Activated CD8-positive, alpha-beta T cell treated with anti-CD3 and anti-CD28 coated beads for 36 hours (primary cell): ENCODE results near the gene ACTRT2. TPM values are rescaled to one million over a fixed set of nuclear protein-coding genes. Genes with fewer than 3 reads are reported as not detected.

Experiments
- ATAC-seq: fragments of 200-7000 bp; cut with Tn5 transposase; one replicate; pipeline ENCODE4 v1.10.0; 2021; ENCODE audit warnings: mild to moderate bottlenecking, moderate library complexity
- CTCF ChIA-PET: fragments of 350-600 bp; sonication (Branson Sonifier 250); formaldehyde crosslinking; loops from one replicate; lab custom pipeline; 2021; ENCODE audit warnings: antibody characterized with exemption; lab: Charles Lee
- POLR2A ChIA-PET: fragments of 350-600 bp; sonication (Branson Sonifier 250); formaldehyde crosslinking; loops from one replicate; lab custom pipeline; 2021; ENCODE audit warnings: antibody characterized with exemption; lab: Charles Lee
- DNase-seq: peaks from one replicate; pipeline ENCODE4 v3.0.0-alpha.2; 2020
- H3K27ac Mint-ChIP-seq: one replicate; pipeline ENCODE4 v1.8.0; 2021; ENCODE audit warnings: mild to moderate bottlenecking, mixed read lengths
- H3K27me3 Mint-ChIP-seq: one replicate; pipeline ENCODE4 v1.8.0; 2021; ENCODE audit warnings: mixed read lengths
- H3K36me3 Mint-ChIP-seq: one replicate; pipeline ENCODE4 v1.8.0; 2021; ENCODE audit warnings: low read depth, mixed read lengths
- H3K4me1 Mint-ChIP-seq: one replicate; pipeline ENCODE4 v1.8.0; 2021; ENCODE audit warnings: low read depth, mixed read lengths
- H3K4me3 Mint-ChIP-seq: one replicate; pipeline ENCODE4 v1.8.0; 2021; ENCODE audit warnings: mild to moderate bottlenecking, moderate library complexity, mixed read lengths
- H3K9me3 Mint-ChIP-seq: one replicate; pipeline ENCODE4 v1.8.0; 2021; ENCODE audit warnings: mixed read lengths
- intact Hi-C: fragments of 100-400 bp; cut with micrococcal nuclease; formaldehyde crosslinking; loops from one replicate; pipeline ENCODE4 v1.10.0; 2022
- total RNA-seq, 2 experiments: library from RNA; stranded (reverse); gene quantifications; one replicate each; pipeline ENCODE4 v1.2.3, GENCODE V29; 2021
- TF ChIP-seq, protein P1 (sequence below): fragments of 200-600 bp; IDR thresholded peaks from one replicate; pipeline ENCODE4 v1.8.0; 2022; ENCODE audit warnings: antibody characterized with exemption, mild to moderate bottlenecking

ACTRT2 gene
- total RNA-seq, 2 experiments from 2014 or later, result not detected

DNA sequence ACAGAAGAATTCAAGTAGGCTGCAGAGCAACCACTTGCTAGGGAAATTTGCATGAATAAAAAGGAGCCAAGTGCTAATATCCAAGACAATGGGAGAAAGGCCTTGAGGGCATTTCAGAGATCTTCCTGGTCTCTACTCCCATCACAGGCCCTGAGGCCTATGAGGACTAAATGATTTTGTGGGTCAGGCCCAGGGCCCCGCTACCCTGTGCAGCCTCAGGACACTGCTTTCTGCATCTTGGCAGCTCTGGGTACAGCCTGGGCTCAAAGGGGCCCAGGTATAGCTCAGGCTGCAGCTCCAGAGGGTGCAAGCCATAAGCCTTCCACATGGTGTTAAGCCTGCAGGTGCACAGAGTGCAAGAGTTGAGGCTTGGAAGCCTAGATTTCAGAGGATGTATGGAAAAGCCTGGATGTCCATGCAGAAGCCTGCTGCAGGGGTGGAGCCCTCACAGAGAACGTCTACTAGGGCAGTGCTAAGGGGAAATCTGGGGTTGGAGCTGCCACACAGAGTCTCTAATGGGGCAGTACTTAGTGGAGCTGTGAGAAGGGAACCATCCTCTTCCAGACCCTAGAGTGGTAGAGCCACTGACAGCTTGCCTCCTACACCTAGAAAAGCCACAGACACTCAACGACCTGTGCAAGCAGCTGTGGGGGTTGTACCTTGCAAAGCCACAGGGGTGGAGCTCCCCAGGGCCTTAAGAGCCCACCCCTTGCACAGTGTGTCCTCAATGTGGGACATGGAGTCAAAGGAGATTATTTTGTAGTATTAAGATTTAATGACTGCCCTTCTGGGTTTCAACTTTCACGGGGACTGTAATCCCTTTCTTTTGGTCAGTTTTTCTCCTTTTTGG is 13.7 kb upstream of the ACTRT2 start:
- intact Hi-C loops, result no loop called here
- H3K27me3 Mint-ChIP-seq, result peaks cover 7% of the 10 kb centered on the region
- H3K9me3 Mint-ChIP-seq, result peaks cover 10% of the 10 kb centered on the region
- H3K4me1 Mint-ChIP-seq, result no peaks in the 10 kb centered on the region
- no peaks in the 10 kb centered on the region for H3K36me3 Mint-ChIP-seq
- ChIA-PET POLR2A (no interaction called here), CTCF (no interaction called here)
- H3K27ac Mint-ChIP-seq, result no peak overlapping the region
- ATAC-seq (no peak), DNase-seq (no peak)
- H3K4me3 Mint-ChIP-seq, result no peak overlapping the region
- TF ChIP-seq, protein P1, sequence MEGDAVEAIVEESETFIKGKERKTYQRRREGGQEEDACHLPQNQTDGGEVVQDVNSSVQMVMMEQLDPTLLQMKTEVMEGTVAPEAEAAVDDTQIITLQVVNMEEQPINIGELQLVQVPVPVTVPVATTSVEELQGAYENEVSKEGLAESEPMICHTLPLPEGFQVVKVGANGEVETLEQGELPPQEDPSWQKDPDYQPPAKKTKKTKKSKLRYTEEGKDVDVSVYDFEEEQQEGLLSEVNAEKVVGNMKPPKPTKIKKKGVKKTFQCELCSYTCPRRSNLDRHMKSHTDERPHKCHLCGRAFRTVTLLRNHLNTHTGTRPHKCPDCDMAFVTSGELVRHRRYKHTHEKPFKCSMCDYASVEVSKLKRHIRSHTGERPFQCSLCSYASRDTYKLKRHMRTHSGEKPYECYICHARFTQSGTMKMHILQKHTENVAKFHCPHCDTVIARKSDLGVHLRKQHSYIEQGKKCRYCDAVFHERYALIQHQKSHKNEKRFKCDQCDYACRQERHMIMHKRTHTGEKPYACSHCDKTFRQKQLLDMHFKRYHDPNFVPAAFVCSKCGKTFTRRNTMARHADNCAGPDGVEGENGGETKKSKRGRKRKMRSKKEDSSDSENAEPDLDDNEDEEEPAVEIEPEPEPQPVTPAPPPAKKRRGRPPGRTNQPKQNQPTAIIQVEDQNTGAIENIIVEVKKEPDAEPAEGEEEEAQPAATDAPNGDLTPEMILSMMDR, result no peak

DNA sequence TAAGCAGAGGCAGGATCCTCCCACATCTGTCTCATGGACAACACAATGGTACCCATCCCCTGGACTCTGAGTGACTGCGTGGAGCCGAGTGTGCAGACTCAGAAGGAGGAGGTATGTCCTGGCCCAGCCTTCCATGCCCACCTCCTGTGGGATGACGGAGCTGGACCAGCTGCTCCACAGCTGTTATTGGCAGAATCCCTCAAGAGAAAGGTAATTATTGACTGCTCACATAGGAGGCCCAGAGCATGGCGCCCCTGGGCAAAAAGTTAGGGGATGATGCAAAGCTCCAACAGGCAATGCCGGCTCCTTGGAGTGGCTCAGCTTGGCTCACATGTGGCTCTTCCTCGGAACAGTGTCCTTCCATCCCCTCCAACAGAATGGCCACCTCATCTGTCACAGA is 12.2 kb upstream of the ACTRT2 start:
- TF ChIP-seq, protein P1, result no peak
- ATAC-seq, result no peak
- DNase-seq, result no peak

DNA sequence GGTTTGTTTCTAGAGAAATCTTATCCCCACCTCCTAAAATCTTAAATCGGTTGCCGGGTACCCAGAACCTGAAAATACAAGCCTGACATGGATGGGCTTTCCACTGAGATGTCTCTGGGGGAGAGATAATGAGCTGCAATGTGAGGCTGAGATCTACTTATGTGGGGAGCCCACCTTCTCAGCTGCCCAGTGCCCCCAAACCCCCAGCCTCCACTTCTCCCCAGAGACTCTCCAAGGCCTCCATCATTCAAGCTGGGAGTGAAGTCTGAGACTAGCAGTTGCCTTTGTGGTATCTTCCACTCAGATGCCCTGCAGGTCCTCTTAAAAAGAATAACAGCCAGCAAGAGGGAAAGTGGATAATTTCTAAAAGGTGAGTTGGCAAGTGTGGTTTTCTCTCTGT is 11.7 kb upstream of the ACTRT2 start:
- no peak for ATAC-seq
- H3K27ac Mint-ChIP-seq, result no peak overlapping the region
- ChIA-PET POLR2A (no interaction called here), CTCF (no interaction called here)
- H3K4me1 Mint-ChIP-seq, result peaks cover 2% of the 10 kb centered on the region
- intact Hi-C loops, result no loop called here
- peaks cover 10% of the 10 kb centered on the region for H3K9me3 Mint-ChIP-seq
- H3K36me3 Mint-ChIP-seq, result no peaks in the 10 kb centered on the region
- TF ChIP-seq, protein P1, result no peak
- peaks cover 10% of the 10 kb centered on the region for H3K27me3 Mint-ChIP-seq
- H3K4me3 Mint-ChIP-seq, result no peak overlapping the region
- DNase-seq, result no peak

More for the DNA sequence above, 12.2 kb upstream of the ACTRT2 start:
- no peaks in the 10 kb centered on the region for H3K36me3 Mint-ChIP-seq
- no peak overlapping the region for H3K4me3 Mint-ChIP-seq
- H3K9me3 Mint-ChIP-seq, result peaks cover 10% of the 10 kb centered on the region
- intact Hi-C loops, result no loop called here
- H3K27me3 Mint-ChIP-seq, result peaks cover 10% of the 10 kb centered on the region
- ChIA-PET POLR2A (no interaction called here), CTCF (no interaction called here)
- H3K27ac Mint-ChIP-seq, result no peak overlapping the region
- H3K4me1 Mint-ChIP-seq, result peaks cover 2% of the 10 kb centered on the region

DNA sequence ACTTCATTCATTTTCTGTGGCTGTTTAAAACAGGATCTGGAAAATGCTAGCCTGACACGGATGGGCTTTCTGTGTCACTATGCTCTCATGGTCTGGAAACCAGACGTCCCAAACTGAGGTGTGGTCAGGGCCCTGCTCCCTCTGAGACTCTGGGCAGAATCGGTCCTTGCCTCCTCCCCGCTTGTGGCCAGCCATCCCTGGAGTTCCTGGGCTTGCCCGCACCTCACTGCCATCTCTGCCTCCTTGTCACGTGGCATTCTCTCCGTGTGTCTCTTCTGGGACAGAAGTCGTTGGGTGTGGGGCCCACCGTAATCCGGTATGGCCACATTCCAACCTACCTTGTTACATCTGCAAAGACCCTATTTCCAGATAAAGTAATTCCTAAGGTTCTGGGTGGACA is 10.1 kb upstream of the ACTRT2 start:
- no peaks in the 10 kb centered on the region for H3K36me3 Mint-ChIP-seq
- H3K4me1 Mint-ChIP-seq, result peaks cover 2% of the 10 kb centered on the region
- H3K27ac Mint-ChIP-seq, result no peak overlapping the region
- intact Hi-C loops, result loop anchor here (10.0 kb wide), 1 partner anchor 414 kb away; no protein-coding TSS in a partner anchor
- TF ChIP-seq, protein P1, result no peak
- peaks cover 10% of the 10 kb centered on the region for H3K9me3 Mint-ChIP-seq
- no peak for DNase-seq
- no peak overlapping the region for H3K4me3 Mint-ChIP-seq
- peaks cover 8% of the 10 kb centered on the region for H3K27me3 Mint-ChIP-seq
- POLR2A ChIA-PET, result no interaction called here
- ATAC-seq, result no peak
- CTCF ChIA-PET, result no interaction called here
